SK-N-SH treated with all-trans-retinoic acid at 6 μM for 48 hours (cell line): ENCODE measurements around the gene CEND1.

Experiments
- ATAC-seq: fragments of 200-7000 bp; cut with Tn5 transposase; 3 replicates; pipeline ENCODE4 v1.9.1; 2020; ENCODE audit warnings: mild to moderate bottlenecking, moderate library complexity
- BACH2 ChIP-seq: fragments of 250-450 bp; sonication (Bioruptor Pico); IDR thresholded peaks from 2 replicates; pipeline ENCODE4 v1.9.0; 2021; ENCODE audit warnings: mild to moderate bottlenecking, borderline replicate concordance
- CREB5 ChIP-seq: fragments of 250-450 bp; sonication (Bioruptor Pico); IDR thresholded peaks from 2 replicates; pipeline ENCODE4 v1.5.1; 2020; ENCODE audit warnings: low read depth, mild to moderate bottlenecking, moderate library complexity
- CSDC2 ChIP-seq: fragments of 250-450 bp; sonication (Bioruptor Pico); IDR thresholded peaks from 2 replicates; pipeline ENCODE4 v1.5.0; 2020; ENCODE audit warnings: mild to moderate bottlenecking, moderate library complexity
- CSRNP3 ChIP-seq: fragments of 250-450 bp; sonication (Bioruptor Pico); IDR thresholded peaks from 2 replicates; pipeline ENCODE4 v1.5.1; 2021; ENCODE audit warnings: mild to moderate bottlenecking, moderate library complexity
- ESRRG ChIP-seq: fragments of 250-450 bp; sonication (Bioruptor Pico); IDR thresholded peaks from 2 replicates; pipeline ENCODE4 v1.6.1; 2021; ENCODE audit warnings: mild to moderate bottlenecking
- ISL1 ChIP-seq: fragments of 250-450 bp; sonication (Bioruptor Pico); IDR thresholded peaks from 2 replicates; pipeline ENCODE4 v2.1.2; 2022; ENCODE audit warnings: mild to moderate bottlenecking, moderate library complexity
- OSR1 ChIP-seq: fragments of 250-450 bp; sonication (Bioruptor Pico); IDR thresholded peaks from 2 replicates; pipeline ENCODE4 v1.8.0; 2022; ENCODE audit warnings: moderate library complexity, mild to moderate bottlenecking, inconsistent platforms
- PATZ1 ChIP-seq: fragments of 250-450 bp; sonication (Bioruptor Pico); IDR thresholded peaks from 2 replicates; pipeline ENCODE4 v1.8.0; 2020; ENCODE audit warnings: mild to moderate bottlenecking, moderate library complexity, borderline replicate concordance
- POU6F1 ChIP-seq: fragments of 250-450 bp; sonication (Bioruptor Pico); IDR thresholded peaks from 2 replicates; pipeline ENCODE4 v1.8.0; 2021; ENCODE audit warnings: low read depth, mild to moderate bottlenecking, moderate library complexity, borderline replicate concordance
- PPARA ChIP-seq: fragments of 250-450 bp; sonication (Bioruptor Pico); IDR thresholded peaks from 2 replicates; pipeline ENCODE4 v1.5.0; 2020; ENCODE audit warnings: mild to moderate bottlenecking, borderline replicate concordance
- RARB ChIP-seq: fragments of 250-450 bp; sonication (Bioruptor Pico); IDR thresholded peaks from 2 replicates; pipeline ENCODE4 v1.8.0; 2021; ENCODE audit warnings: mild to moderate bottlenecking, moderate library complexity
- TCF4 ChIP-seq: fragments of 250-450 bp; sonication (Bioruptor Pico); IDR thresholded peaks from 2 replicates; pipeline ENCODE4 v1.8.0; 2021; ENCODE audit warnings: mild to moderate bottlenecking, moderate library complexity, borderline replicate concordance
- TSHZ2 ChIP-seq: fragments of 250-450 bp; sonication (Bioruptor Pico); IDR thresholded peaks from 2 replicates; pipeline ENCODE4 v1.5.0; 2020; ENCODE audit warnings: mild to moderate bottlenecking, moderate library complexity
- ZC3H10 ChIP-seq: fragments of 250-450 bp; sonication (Bioruptor Pico); IDR thresholded peaks from 2 replicates; pipeline ENCODE4 v1.5.1; 2021; ENCODE audit warnings: mild to moderate bottlenecking, moderate library complexity
- ZFP3 ChIP-seq: fragments of 250-450 bp; sonication (Bioruptor Pico); IDR thresholded peaks from 2 replicates; pipeline ENCODE4 v1.5.0; 2020; ENCODE audit warnings: mild to moderate bottlenecking, moderate library complexity
- ZFP30 ChIP-seq: fragments of 450-650 bp; formaldehyde crosslinking; IDR thresholded peaks from 2 replicates; pipeline ENCODE4 v1.5.0; 2022; ENCODE audit warnings: mild to moderate bottlenecking, moderate library complexity
- ZNF565 ChIP-seq: fragments of 450-650 bp; formaldehyde crosslinking; conservative IDR thresholded peaks from 2 replicates; pipeline ENCODE4 v1.5.0; 2020; ENCODE audit warnings: low read depth, mild to moderate bottlenecking, moderate library complexity
- ZNF70 ChIP-seq: fragments of 450-650 bp; formaldehyde crosslinking; IDR thresholded peaks from 2 replicates; pipeline ENCODE4 v1.5.0; 2020; ENCODE audit warnings: mild to moderate bottlenecking, moderate library complexity
- ZNF8 ChIP-seq: fragments of 450-650 bp; formaldehyde crosslinking; IDR thresholded peaks from 2 replicates; pipeline ENCODE4 v1.5.0; 2020; ENCODE audit warnings: mild to moderate bottlenecking, moderate library complexity

Gene CEND1

GRCh38 chr11:815675-816432 lies 26.0 kb upstream of the CEND1 start:
- no peak for ATAC-seq
- TF ChIP-seq OSR1 (CRISPR knock-in tag) (no peak), POU6F1 (no peak), CSRNP3 (CRISPR knock-in tag) (no peak), ZC3H10 (CRISPR knock-in tag) (no peak), ZNF565 (no peak), PPARA (CRISPR knock-in tag) (no peak), ZFP3 (CRISPR knock-in tag) (no peak), CREB5 (no peak), ISL1 (no peak), TSHZ2 (no peak), ZNF70 (CRISPR knock-in tag) (no peak), ESRRG (CRISPR knock-in tag) (no peak), BACH2 (CRISPR knock-in tag) (no peak), ZFP30 (no peak), RARB (CRISPR knock-in tag) (no peak), CSDC2 (CRISPR knock-in tag) (no peak)

GRCh38 chr11:813456-814096 lies 23.7 kb upstream of the CEND1 start:
- no peak for TF ChIP-seq ZFP3 (CRISPR knock-in tag)
- TF ChIP-seq ZNF8 (CRISPR knock-in tag), result no peak
- 0 out of 2 replicates have a peak, but pooled peaks have one; percentile 8 for TF ChIP-seq CREB5
- no peak for ATAC-seq

- ATAC-seq, result no peak
- TF ChIP-seq ZC3H10 (CRISPR knock-in tag), result no peak
- no peak for TF ChIP-seq CREB5
- no peak for TF ChIP-seq ISL1
- no peak for TF ChIP-seq ZFP30
- no peak for TF ChIP-seq ZFP3 (CRISPR knock-in tag)
- TF ChIP-seq PATZ1 (CRISPR knock-in tag), result no peak
- TF ChIP-seq TCF4 (CRISPR knock-in tag), result no peak
- TF ChIP-seq CSDC2 (CRISPR knock-in tag), result no peak
- no peak for TF ChIP-seq OSR1 (CRISPR knock-in tag)
- TF ChIP-seq ZNF70 (CRISPR knock-in tag), result no peak
- TF ChIP-seq RARB (CRISPR knock-in tag), result no peak
- no peak for TF ChIP-seq TSHZ2
- TF ChIP-seq ESRRG (CRISPR knock-in tag), result no peak
Measured at GRCh38 chr11:813072-813455, 23.2 kb upstream of the CEND1 start.
